IMR-90 (cell line): ENCODE results near the gene IMP3. TPM values are rescaled to one million over a fixed set of nuclear protein-coding genes. Genes with fewer than 3 reads are reported as not detected.

ENCODE experiments used
- ATAC-seq: fragments of 200-7000 bp; cut with Tn5 transposase; 2 replicates; pipeline ENCODE4 v1.9.1; 2020; ENCODE audit warnings: low read depth, mild to moderate bottlenecking, moderate library complexity
- BruUV-seq: library from RNA; stranded (reverse); fragments of 400-500 nt; replicated peaks from 2 replicates; lab custom pipeline; 2021; lab: Mats Ljungman, UMichigan
- CTCF ChIA-PET: fragments of 300-600 bp; formaldehyde crosslinking; extraction: SDS; loops from one replicate; lab custom pipeline; 2021; ENCODE audit warnings: antibody characterized with exemption; lab: Yijun Ruan, JAX
- POLR2A ChIA-PET: fragments of 300-600 bp; sonication (Branson Sonifier 250); formaldehyde crosslinking; loops from one replicate; lab custom pipeline; 2022; ENCODE audit warnings: antibody characterized with exemption; ENCODE audit not compliant: unreplicated experiment; lab: Charles Lee
- DNase-seq: peaks from one replicate; pipeline ENCODE4 v3.0.0; 2013
- H2AFZ ChIP-seq: replicated peaks from 2 replicates; pipeline ENCODE3; 2013; ENCODE audit warnings: low read length, mild to moderate bottlenecking; ENCODE audit not compliant: poor library complexity
- H2AK5ac ChIP-seq: 2 replicates; pipeline ENCODE4 v1.6.1; 2013; ENCODE audit warnings: low read depth, low read length, inconsistent platforms
- H2AK9ac ChIP-seq: replicated peaks from 2 replicates; pipeline ENCODE3; 2013; ENCODE audit warnings: mild to moderate bottlenecking, low read depth, low read length, moderate library complexity; ENCODE audit not compliant: poor library complexity
- H2BK120ac ChIP-seq: 2 replicates; pipeline ENCODE4 v1.6.1; 2013; ENCODE audit warnings: low read depth, low read length, inconsistent platforms
- H2BK15ac ChIP-seq: 3 replicates; pipeline ENCODE4 v1.6.1; 2013; ENCODE audit warnings: low read depth, low read length, inconsistent platforms
- H2BK20ac ChIP-seq: 2 replicates; pipeline ENCODE4 v1.6.1; 2013; ENCODE audit warnings: low read depth, mild to moderate bottlenecking, inconsistent platforms, low read length, moderate library complexity
- H2BK5ac ChIP-seq: 2 replicates; pipeline ENCODE4 v1.6.1; 2013; ENCODE audit warnings: mild to moderate bottlenecking, low read depth, low read length, inconsistent platforms; ENCODE audit not compliant: poor library complexity, severe bottlenecking
- H3K14ac ChIP-seq: replicated peaks from 2 replicates; pipeline ENCODE4 v1.6.1; 2013; ENCODE audit warnings: low read depth, low read length, inconsistent platforms
- H3K18ac ChIP-seq: 2 replicates; pipeline ENCODE4 v1.6.1; 2013; ENCODE audit warnings: low read depth, low read length, control low read depth
- H3K23ac ChIP-seq: 2 replicates; pipeline ENCODE4 v1.6.1; 2013; ENCODE audit warnings: low read depth, low read length, inconsistent platforms
- H3K27ac ChIP-seq: 2 replicates; pipeline ENCODE4 v1.5.1; 2013; ENCODE audit warnings: mild to moderate bottlenecking, control low read depth, low read length; ENCODE audit not compliant: insufficient read depth
- H3K27me3 ChIP-seq: 2 replicates; pipeline ENCODE4 v1.6.1; 2013; ENCODE audit warnings: low read length; ENCODE audit not compliant: control insufficient read depth, insufficient read depth
- H3K36me3 ChIP-seq: 2 replicates; pipeline ENCODE4 v1.6.1; 2013; ENCODE audit warnings: low read length, mixed read lengths; ENCODE audit not compliant: control insufficient read depth, insufficient read depth
- H3K4ac ChIP-seq: 2 replicates; pipeline ENCODE4 v1.6.1; 2013; ENCODE audit warnings: low read depth, low read length, inconsistent platforms
- H3K4me1 ChIP-seq: 2 replicates; pipeline ENCODE4 v1.6.1; 2013; ENCODE audit warnings: low read length, mixed read lengths; ENCODE audit not compliant: control insufficient read depth, insufficient read depth
- H3K4me2 ChIP-seq: 2 replicates; pipeline ENCODE4 v1.6.1; 2013; ENCODE audit warnings: low read depth, mild to moderate bottlenecking, control low read depth, low read length, moderate library complexity
- H3K4me3 ChIP-seq: 2 replicates; pipeline ENCODE4 v1.5.1; 2013; ENCODE audit warnings: low read depth, mild to moderate bottlenecking, control low read depth, low read length, moderate library complexity; ENCODE audit not compliant: insufficient read depth
- H3K56ac ChIP-seq: 2 replicates; pipeline ENCODE4 v1.6.1; 2013; ENCODE audit warnings: low read length, inconsistent platforms; ENCODE audit not compliant: insufficient read depth; ENCODE audit errors: extremely low read depth
- H3K79me1 ChIP-seq, 2 experiments: 2 replicates each; pipeline ENCODE4 v1.6.1; 2013; ENCODE audit warnings: low read length in 2 of 2, inconsistent platforms in 1 of 2, low read depth in 1 of 2
- H3K9ac ChIP-seq: 2 replicates; pipeline ENCODE4 v1.6.1; 2013; ENCODE audit warnings: low read depth, low read length, control low read depth
- H3K9me1 ChIP-seq: 2 replicates; pipeline ENCODE4 v1.6.1; 2013; ENCODE audit warnings: low read length, inconsistent platforms; ENCODE audit not compliant: insufficient read depth
- H3K9me3 ChIP-seq: 2 replicates; pipeline ENCODE4 v1.6.1; 2013; ENCODE audit warnings: low read length; ENCODE audit not compliant: control insufficient read depth, insufficient read depth
- H4K20me1 ChIP-seq: 2 replicates; pipeline ENCODE4 v1.6.1; 2013; ENCODE audit warnings: low read length, inconsistent platforms; ENCODE audit not compliant: insufficient read depth
- H4K5ac ChIP-seq: 2 replicates; pipeline ENCODE4 v1.6.1; 2013; ENCODE audit warnings: mild to moderate bottlenecking, low read depth, low read length, control low read depth
- H4K8ac ChIP-seq, 2 experiments: 2 replicates each; pipeline ENCODE4 v1.6.1; 2013; ENCODE audit warnings: low read depth in 2 of 2, low read length in 2 of 2, control low read depth in 1 of 2, inconsistent platforms in 1 of 2
- H4K91ac ChIP-seq: 2 replicates; pipeline ENCODE4 v1.6.1; 2013; ENCODE audit warnings: low read depth, low read length, inconsistent platforms; ENCODE audit not compliant: insufficient read depth
- BHLHE40 ChIP-seq: fragments of 150-350 bp; IDR thresholded peaks from 2 replicates; pipeline ENCODE4 v1.6.1; 2016; ENCODE audit warnings: mild to moderate bottlenecking, low read depth, low read length
- CEBPB ChIP-seq: IDR thresholded peaks from 2 replicates; pipeline ENCODE4 v1.6.1; 2012; ENCODE audit warnings: low read depth, low read length, improper control_type of control experiment
- CHD1 ChIP-seq: IDR thresholded peaks from 2 replicates; pipeline ENCODE4 v1.6.1; 2012; ENCODE audit warnings: low read depth, low read length, improper control_type of control experiment
- CTCF ChIP-seq: conservative IDR thresholded peaks from 2 replicates; pipeline ENCODE4 v1.5.1; 2012; ENCODE audit warnings: mild to moderate bottlenecking, low read depth, low read length, improper control_type of control experiment
- ELK1 ChIP-seq: fragments of 150-350 bp; IDR thresholded peaks from 2 replicates; pipeline ENCODE4 v1.6.1; 2016; ENCODE audit warnings: low read depth, mild to moderate bottlenecking, low read length, moderate library complexity, borderline replicate concordance
- FOS ChIP-seq: fragments of 150-350 bp; IDR thresholded peaks from 2 replicates; pipeline ENCODE4 v1.6.1; 2016; ENCODE audit warnings: low read depth, low read length
- MAFK ChIP-seq: IDR thresholded peaks from 2 replicates; pipeline ENCODE4 v1.6.1; 2012; ENCODE audit warnings: low read depth, low read length, improper control_type of control experiment
- MAZ ChIP-seq: IDR thresholded peaks from 2 replicates; pipeline ENCODE4 v1.6.1; 2012; ENCODE audit warnings: low read depth, mild to moderate bottlenecking, low read length, improper control_type of control experiment, moderate library complexity, borderline replicate concordance
- MXI1 ChIP-seq: IDR thresholded peaks from 2 replicates; pipeline ENCODE4 v1.6.1; 2012; ENCODE audit warnings: low read depth, mild to moderate bottlenecking, low read length, moderate library complexity, borderline replicate concordance
- NFE2L2 ChIP-seq: fragments of 150-350 bp; IDR thresholded peaks from 2 replicates; pipeline ENCODE4 v1.6.1; 2016; ENCODE audit warnings: low read depth, mild to moderate bottlenecking, low read length
- RAD21 ChIP-seq: IDR thresholded peaks from 2 replicates; pipeline ENCODE4 v1.6.1; 2012; ENCODE audit warnings: low read length, improper control_type of control experiment
- RCOR1 ChIP-seq: IDR thresholded peaks from 2 replicates; pipeline ENCODE4 v1.6.1; 2012; ENCODE audit warnings: mild to moderate bottlenecking, low read length, improper control_type of control experiment; ENCODE audit not compliant: insufficient replicate concordance
- RFX5 ChIP-seq: IDR thresholded peaks from 2 replicates; pipeline ENCODE4 v1.8.0; 2012; ENCODE audit warnings: low read depth, mild to moderate bottlenecking, low read length, moderate library complexity
- SMC3 ChIP-seq: fragments of 150-350 bp; IDR thresholded peaks from 2 replicates; pipeline ENCODE4 v1.6.1; 2016; ENCODE audit warnings: low read depth, mild to moderate bottlenecking, antibody characterized with exemption, low read length, moderate library complexity
- WGBS, 2 experiments: methylation state at CpG; one replicate each; pipeline versions ENCODE4 v1.1.5 to v1.1.7; 2013; ENCODE audit warnings: missing lambda C conversion rate in 2 of 2; ENCODE audit not compliant: insufficient read length in 1 of 2; ENCODE audit errors: extremely low coverage in 2 of 2; 5-methylcytosine and 5-hydroxymethylcytosine counted together
- dilution Hi-C: fragments of 300-500 bp; cut with HindIII; formaldehyde crosslinking; loops from one replicate; pipeline ENCODE4 v1.14.3; 2018; ENCODE audit warnings: low sequenced_read_pairs; ENCODE audit not compliant: unreplicated experiment
- in situ Hi-C: fragments of 300-500 bp; cut with MboI; formaldehyde crosslinking; loops from 3 replicates; pipeline ENCODE4 v1.14.3; 2019; ENCODE audit warnings: low sequenced_read_pairs, inconsistent platforms, mixed read lengths
- intact Hi-C: fragments of 100-400 bp; cut with micrococcal nuclease; formaldehyde crosslinking; loops from 2 replicates; pipeline ENCODE4 v1.10.0; 2022
- polyA plus RNA-seq, 3 experiments: library from polyadenylated mRNA; depleted of rRNA; stranded (reverse); fragments of >200 nt; gene quantifications; 2 replicates each; pipeline ENCODE4 v1.2.3, GENCODE V29; 2012; ENCODE audit warnings: low replicate concordance in 1 of 3
- total RNA-seq: library from RNA; depleted of rRNA; stranded (reverse); fragments of >200 nt; gene quantifications from 2 replicates; pipeline ENCODE4 v1.2.3, GENCODE V29; 2012

IMP3 gene
- total and polyA plus RNA-seq, 2 of the 4 experiments (the other 2 are of a cell fraction), result 42.1 to 59.3 TPM

- Histone ChIP-seq H3K18ac (no peak overlapping the region), H2BK5ac (peak overlapping the region; percentile 95), H3K9ac (no peak overlapping the region), H3K56ac (no peak overlapping the region), H3K4ac (peak overlapping the region; percentile 98), H3K14ac (0 out of 2 replicates have a peak overlapping the region, but pooled peaks have one; percentile 30), H3K27ac (no peak overlapping the region), H4K5ac (no peak overlapping the region), H2AK9ac (peak overlapping the region; percentile 85), H4K20me1 (peaks cover 14% of the 10 kb centered on the region; the same call in 1 of the 2 replicates), H3K4me2 (no peak overlapping the region), H2BK15ac (no peak overlapping the region), H3K79me1 (peaks cover 21 to 89% of the 10 kb centered on the region in 2 experiments; a peak in 3 of 4 replicates), H3K9me1 (peaks cover 38% of the 10 kb centered on the region), H3K4me1 (peaks cover 34% of the 10 kb centered on the region), H2AK5ac (peak overlapping the region; percentile 61), H2BK120ac (no peak overlapping the region; the same call in 1 of the 2 replicates), H3K27me3 (no peaks in the 10 kb centered on the region), H2BK20ac (no peak overlapping the region), H3K4me3 (no peak overlapping the region), H3K9me3 (no peaks in the 10 kb centered on the region), H4K8ac (no peak overlapping the region; a peak in 1 of 4 replicates), H4K91ac (peak overlapping the region; percentile 68; the same call in 1 of the 2 replicates), H2AFZ (no peak overlapping the region), H3K36me3 (peaks cover 23% of the 10 kb centered on the region), H3K23ac (no peak overlapping the region)
- dilution Hi-C loops, result no loop called here
- intact Hi-C loops, result no loop called here
- DNase-seq (no peak), ATAC-seq (no peak)
- CTCF ChIA-PET, result no interaction called here
- in situ Hi-C loops, result loop anchor here (10.0 kb wide), 1 partner anchor 62 kb away; a partner anchor contains a TSS
- WGBS, 2 experiments, result 100% methylated on average over 1 of the region's 9 CpGs; no CpG with 5 or more reads in 1 of the 2 experiments
- BruUV-seq, result no TSS peak
- POLR2A ChIA-PET, result no interaction called here
- TF ChIP-seq RCOR1 (no peak), RFX5 (no peak), MAZ (no peak), CEBPB (no peak), BHLHE40 (no peak), ELK1 (no peak), FOS (no peak), MAFK (no peak), SMC3 (no peak), NFE2L2 (no peak), CHD1 (no peak), CTCF (no peak), MXI1 (no peak), RAD21 (no peak)
Observed at GRCh38 chr15:75662823-75663519, 22.9 kb upstream of the IMP3 start.
